ENCODE results near the gene C18orf32.

GRCh38 chr18:49473721-49474120, 13.3 kb downstream of the C18orf32 start:
- no peak for TF ChIP-seq CTCF (IDR thresholded peaks at IDR 0.05)
- no peak for TF ChIP-seq POLR2A (IDR thresholded peaks at IDR 0.05)
